SK-N-SH (cell line): ENCODE results near the gene ULK1. TPM values are rescaled to one million over a fixed set of nuclear protein-coding genes. Genes with fewer than 3 reads are reported as not detected.

Experiments used
- CTCF ChIA-PET: fragments of 300-600, 350-600 bp; formaldehyde crosslinking; extraction: SDS; loops from one replicate; lab custom pipeline; 2021; lab: Yijun Ruan, JAX
- POLR2A ChIA-PET: fragments of 350-600 bp; sonication (Branson Sonifier 250); formaldehyde crosslinking; extraction: SDS; loops from one replicate; lab custom pipeline; 2020; ENCODE audit warnings: antibody characterized with exemption, inconsistent platforms; lab: Yijun Ruan, JAX
- DNase-seq: peaks from one replicate; pipeline ENCODE4 v3.0.0; 2012
- H2AFZ ChIP-seq: fragments of 200-600 bp; sonication (generic); 2 replicates; pipeline ENCODE4 v1.8.1; 2016; ENCODE audit warnings: antibody characterized with exemption, mild to moderate bottlenecking, low read depth
- H3F3A ChIP-seq: fragments of 200-600 bp; sonication (generic); replicated peaks from 2 replicates; pipeline ENCODE3; 2016; ENCODE audit warnings: antibody characterized with exemption, mild to moderate bottlenecking; ENCODE audit not compliant: insufficient read depth
- H3K27ac ChIP-seq, 2 experiments: fragments of 200-500 bp in 1 of 2; fragments of 200-600 bp in 1 of 2; sonication (Bioruptor generic) in 1 of 2; sonication (generic), shearing (Covaris generic) in 1 of 2; 2 replicates each; pipeline versions ENCODE4 v1.5.1 to v1.6.1; 2014 to 2016; ENCODE audit warnings: low read depth in 2 of 2, inconsistent platforms in 1 of 2, low read length in 1 of 2, mild to moderate bottlenecking in 1 of 2, mixed read lengths in 1 of 2
- H3K27me3 ChIP-seq: fragments of 200-600 bp; sonication (generic), shearing (Covaris generic); 2 replicates; pipeline ENCODE4 v1.6.1; 2016; ENCODE audit warnings: mixed run types; ENCODE audit not compliant: insufficient read depth
- H3K36me3 ChIP-seq, 2 experiments: fragments of 200-500 bp in 1 of 2; fragments of 200-600 bp in 1 of 2; sonication (Bioruptor generic) in 1 of 2; sonication (generic) in 1 of 2; replicated peaks in 1 of 2; 2 replicates each; pipeline versions ENCODE3 to v1.5.1; 2014 to 2016; ENCODE audit warnings: low read length in 1 of 2, mild to moderate bottlenecking in 1 of 2; ENCODE audit not compliant: insufficient read depth in 2 of 2, control insufficient read depth in 1 of 2
- H3K4me1 ChIP-seq, 2 experiments: fragments of 200-500 bp in 1 of 2; fragments of 200-600 bp in 1 of 2; sonication (Bioruptor generic) in 1 of 2; sonication (generic), shearing (Covaris generic) in 1 of 2; 2 replicates each; pipeline versions ENCODE4 v1.5.1 to v1.6.1; 2014 to 2016; ENCODE audit warnings: low read depth in 1 of 2, low read length in 1 of 2, mixed run types in 1 of 2; ENCODE audit not compliant: insufficient read depth in 2 of 2, control insufficient read depth in 1 of 2
- H3K4me2 ChIP-seq: fragments of 200-600 bp; sonication (generic), shearing (Covaris generic); 2 replicates; pipeline ENCODE4 v1.6.1; 2017; ENCODE audit warnings: mixed run types
- H3K4me3 ChIP-seq, 2 experiments: fragments of 200-500 bp in 1 of 2; fragments of 200-600 bp in 1 of 2; sonication (Bioruptor generic) in 1 of 2; sonication (generic), shearing (Covaris generic) in 1 of 2; 2 replicates each; pipeline versions ENCODE4 v1.5.1 to v1.8.1; 2014 to 2016; ENCODE audit warnings: low read depth in 2 of 2, inconsistent platforms in 1 of 2, low read length in 1 of 2, mild to moderate bottlenecking in 1 of 2, mixed read lengths in 1 of 2, moderate library complexity in 1 of 2
- H3K79me2 ChIP-seq: fragments of 200-600 bp; sonication (generic); 2 replicates; pipeline ENCODE4 v1.8.1; 2017; ENCODE audit warnings: mild to moderate bottlenecking; ENCODE audit not compliant: insufficient read depth
- H3K9ac ChIP-seq: fragments of 200-600 bp; sonication (generic); 2 replicates; pipeline ENCODE4 v1.6.1; 2017; ENCODE audit warnings: mixed run types
- H3K9me2 ChIP-seq: fragments of 200-600 bp; sonication (generic); 2 replicates; pipeline ENCODE4 v1.6.1; 2017; ENCODE audit warnings: mixed run types
- H3K9me3 ChIP-seq: fragments of 200-600 bp; sonication (generic); 2 replicates; pipeline ENCODE4 v1.6.1; 2017; ENCODE audit warnings: mixed run types, mild to moderate bottlenecking, moderate library complexity
- H4K20me1 ChIP-seq: fragments of 200-600 bp; sonication (generic); 2 replicates; pipeline ENCODE4 v1.6.1; 2017; ENCODE audit warnings: mild to moderate bottlenecking, mixed run types; ENCODE audit not compliant: insufficient read depth
- CHD2 ChIP-seq: fragments of 150-350 bp; IDR thresholded peaks from 2 replicates; pipeline ENCODE4 v1.6.1; 2018; ENCODE audit warnings: low read length; ENCODE audit not compliant: partially characterized antibody
- ELF1 ChIP-seq: IDR thresholded peaks from 2 replicates; pipeline ENCODE4 v1.4.0; 2012
- FOXJ3 ChIP-seq: sonication (generic); formaldehyde crosslinking; IDR thresholded peaks from 2 replicates; pipeline ENCODE4 v1.5.1; 2020; ENCODE audit warnings: mild to moderate bottlenecking, missing genetic modification reagents
- FOXM1 ChIP-seq: IDR thresholded peaks from 2 replicates; pipeline ENCODE4 v1.4.0; 2012; ENCODE audit warnings: low read depth, mild to moderate bottlenecking
- GABPA ChIP-seq: IDR thresholded peaks from 2 replicates; pipeline ENCODE4 v1.4.0; 2012; ENCODE audit warnings: low read depth, mild to moderate bottlenecking
- GATA2 ChIP-seq: sonication (generic); formaldehyde crosslinking; IDR thresholded peaks from 2 replicates; pipeline ENCODE4 v1.5.0; 2020; ENCODE audit warnings: mild to moderate bottlenecking, missing genetic modification reagents
- JUND ChIP-seq: IDR thresholded peaks from 2 replicates; pipeline ENCODE4 v1.4.0; 2012
- NRF1 ChIP-seq: IDR thresholded peaks from 2 replicates; pipeline ENCODE4 v1.6.1; 2012; ENCODE audit warnings: low read depth, mild to moderate bottlenecking, low read length
- POLR2AphosphoS5 ChIP-seq: IDR thresholded peaks from 2 replicates; pipeline ENCODE4 v1.6.1; 2012; ENCODE audit warnings: low read depth, low read length
- RFX5 ChIP-seq: IDR thresholded peaks from 2 replicates; pipeline ENCODE4 v1.6.1; 2012; ENCODE audit warnings: mild to moderate bottlenecking, improper control_type of control experiment, low read length
- SIN3A ChIP-seq: IDR thresholded peaks from 2 replicates; pipeline ENCODE4 v1.6.1; 2012; ENCODE audit warnings: low read depth, mild to moderate bottlenecking, low read length, moderate library complexity, borderline replicate concordance
- WGBS: methylation state at CpG from one replicate; pipeline ENCODE4 v1.1.6; 2017; ENCODE audit warnings: low lambda C conversion rate; 5-methylcytosine and 5-hydroxymethylcytosine counted together
- polyA plus RNA-seq, 3 experiments: library from polyadenylated mRNA; depleted of rRNA; stranded (reverse); fragments of >200 nt; gene quantifications; 2 replicates each; pipeline ENCODE4 v1.2.3, GENCODE V29; 2012
- TF ChIP-seq, protein P1 (sequence below): fragments of 200-600 bp; sonication (generic); IDR thresholded peaks from 2 replicates; pipeline ENCODE4 v1.6.1; 2017; ENCODE audit warnings: antibody characterized with exemption, mild to moderate bottlenecking, moderate library complexity
- TF ChIP-seq, protein P2 (sequence below): IDR thresholded peaks from 2 replicates; pipeline ENCODE4 v1.6.1; 2012; ENCODE audit warnings: mild to moderate bottlenecking, low read depth, low read length, moderate library complexity
- TF ChIP-seq, protein P3 (sequence below): IDR thresholded peaks from 2 replicates; pipeline ENCODE4 v1.4.0; 2012; ENCODE audit warnings: low read depth, borderline replicate concordance
- TF ChIP-seq, protein P4 (sequence below): fragments of 150-350 bp; IDR thresholded peaks from 2 replicates; pipeline ENCODE4 v1.6.1; 2016; ENCODE audit warnings: mild to moderate bottlenecking, low read depth, low read length

The ULK1 gene
- polyA plus RNA-seq, 1 of the 3 experiments (the other 2 are of a cell fraction), result 10.7 TPM

DNA sequence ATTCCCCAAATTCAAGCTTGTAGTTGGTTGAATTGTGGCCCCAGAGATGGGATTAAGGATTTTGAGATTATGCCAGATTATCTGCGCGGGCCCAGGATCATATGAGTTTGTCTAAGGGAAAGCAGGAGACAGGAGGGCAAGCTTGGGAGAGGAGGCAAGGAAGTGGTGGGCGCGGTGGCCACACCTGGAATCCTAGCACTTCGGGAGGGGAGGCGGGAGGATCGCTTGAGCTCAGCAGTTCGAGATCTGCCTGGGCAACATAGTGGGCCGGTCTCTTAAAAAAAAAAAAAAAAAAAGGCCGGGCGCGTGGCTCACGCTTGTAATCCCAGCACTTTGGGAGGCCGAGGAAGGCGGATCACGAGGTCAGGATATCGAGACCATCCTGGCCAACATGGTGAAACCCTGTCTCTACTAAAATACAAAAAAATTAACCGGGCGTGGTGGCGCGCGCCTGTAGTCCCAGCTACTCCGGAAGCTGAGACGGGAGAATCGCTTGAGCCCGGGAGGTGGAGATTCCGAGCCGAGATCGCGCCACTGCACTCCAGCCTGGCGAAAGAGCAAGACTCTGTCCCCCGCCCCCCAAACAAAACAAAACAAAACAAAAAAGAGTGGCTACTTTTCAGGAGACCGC, 33.8 kb downstream of the ULK1 start:
- Histone ChIP-seq H3K4me2 (peak overlapping the region; percentile 99), H3F3A (no peaks in the 10 kb centered on the region), H3K4me3 (peak overlapping the region; percentile 57 to 63), H2AFZ (peak overlapping the region; percentile 95; the same call in 1 of the 2 replicates), H3K9me2 (no peaks in the 10 kb centered on the region), H3K9ac (peak overlapping the region; percentile 74), H3K36me3 (peaks cover 12 to 13% of the 10 kb centered on the region in 2 experiments), H3K79me2 (peaks cover 23% of the 10 kb centered on the region), H3K4me1 (peaks cover 3 to 7% of the 10 kb centered on the region in 2 experiments; a peak in 1 of 4 replicates), H4K20me1 (no peaks in the 10 kb centered on the region), H3K9me3 (no peaks in the 10 kb centered on the region), H3K27ac (peak overlapping the region; percentile 35 to 75; a peak in 3 of 4 replicates), H3K27me3 (no peaks in the 10 kb centered on the region)
- TF ChIP-seq, protein P1, sequence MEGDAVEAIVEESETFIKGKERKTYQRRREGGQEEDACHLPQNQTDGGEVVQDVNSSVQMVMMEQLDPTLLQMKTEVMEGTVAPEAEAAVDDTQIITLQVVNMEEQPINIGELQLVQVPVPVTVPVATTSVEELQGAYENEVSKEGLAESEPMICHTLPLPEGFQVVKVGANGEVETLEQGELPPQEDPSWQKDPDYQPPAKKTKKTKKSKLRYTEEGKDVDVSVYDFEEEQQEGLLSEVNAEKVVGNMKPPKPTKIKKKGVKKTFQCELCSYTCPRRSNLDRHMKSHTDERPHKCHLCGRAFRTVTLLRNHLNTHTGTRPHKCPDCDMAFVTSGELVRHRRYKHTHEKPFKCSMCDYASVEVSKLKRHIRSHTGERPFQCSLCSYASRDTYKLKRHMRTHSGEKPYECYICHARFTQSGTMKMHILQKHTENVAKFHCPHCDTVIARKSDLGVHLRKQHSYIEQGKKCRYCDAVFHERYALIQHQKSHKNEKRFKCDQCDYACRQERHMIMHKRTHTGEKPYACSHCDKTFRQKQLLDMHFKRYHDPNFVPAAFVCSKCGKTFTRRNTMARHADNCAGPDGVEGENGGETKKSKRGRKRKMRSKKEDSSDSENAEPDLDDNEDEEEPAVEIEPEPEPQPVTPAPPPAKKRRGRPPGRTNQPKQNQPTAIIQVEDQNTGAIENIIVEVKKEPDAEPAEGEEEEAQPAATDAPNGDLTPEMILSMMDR, result no peak
- no peak for TF ChIP-seq NRF1
- TF ChIP-seq FOXJ3 (CRISPR knock-in tag), result no peak
- TF ChIP-seq CHD2, result no peak
- TF ChIP-seq RFX5, result no peak
- TF ChIP-seq SIN3A, result no peak
- TF ChIP-seq POLR2AphosphoS5, result no peak
- POLR2A ChIA-PET, result no interaction called here
- WGBS, result 69% methylated on average over 33 of the region's 33 CpGs
- DNase-seq, result peak; percentile 10
- CTCF ChIA-PET, result interaction anchor here (1.1 to 3.5 kb wide), 3 partner anchors 15 to 92 kb away, joined by 3 to 17 read pairs (median 12); no protein-coding TSS in a partner anchor

DNA sequence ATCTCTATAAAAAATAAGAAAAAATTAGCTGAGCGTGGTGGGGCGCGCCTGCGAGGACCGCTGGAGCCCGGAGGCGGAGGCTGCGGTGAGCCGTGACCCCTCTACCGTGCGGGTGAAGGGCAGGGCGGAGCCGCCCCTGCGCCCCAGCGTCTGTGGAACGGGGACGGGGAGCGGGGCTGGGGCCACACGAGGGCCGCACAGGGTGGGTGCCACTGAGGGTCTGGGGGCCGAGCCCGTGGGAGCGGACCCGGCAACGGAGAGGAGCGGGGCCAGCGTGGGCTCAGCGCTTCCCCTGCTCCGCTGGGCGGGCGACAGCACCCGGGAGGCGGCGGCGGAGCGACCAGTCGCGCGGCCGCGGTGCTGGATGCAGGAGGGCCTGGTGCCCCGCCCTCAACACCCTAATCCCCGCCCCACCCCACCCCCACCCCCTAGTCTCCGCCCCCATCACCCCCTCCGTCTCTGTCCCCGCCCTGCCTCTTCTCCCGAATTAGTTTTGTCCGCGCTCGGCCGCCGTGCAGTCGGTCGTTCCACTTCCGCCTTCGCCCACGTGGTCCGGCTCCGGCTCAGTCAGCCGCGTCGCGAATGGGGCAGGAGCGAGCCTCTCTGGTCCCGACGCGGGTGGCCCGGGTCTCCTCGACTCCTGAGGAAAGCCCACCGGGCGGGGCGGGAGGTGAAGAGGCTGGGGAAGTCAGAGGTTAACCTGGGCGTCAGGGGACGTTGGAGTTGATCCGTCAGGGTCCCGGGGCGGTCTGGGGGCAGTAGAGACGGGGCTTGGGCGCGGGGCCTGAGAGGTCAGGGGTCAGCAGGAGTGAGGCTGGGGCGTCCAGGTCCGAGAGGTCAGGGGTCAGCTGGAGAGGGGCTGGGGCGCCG, 34.5 kb downstream of the ULK1 start, which contains the start of gene PUS1:
PUS1 (plus strand) TSS at position 566 of the 870 bp plus-strand sequence. CDS start 447 bp downstream, outside the sequence.
- CTCF ChIA-PET, result interaction anchor here (1.1 to 3.5 kb wide), 6 partner anchors 16 to 95 kb away, joined by 3 to 17 read pairs (median 5); partner anchors contain the start of gene EP400
- H3F3A ChIP-seq, result no peaks in the 10 kb centered on the region
- 2% methylated on average over 56 of the region's 84 CpGs for WGBS
- peak; percentile 84 for TF ChIP-seq CHD2
- TF ChIP-seq, protein P2, sequence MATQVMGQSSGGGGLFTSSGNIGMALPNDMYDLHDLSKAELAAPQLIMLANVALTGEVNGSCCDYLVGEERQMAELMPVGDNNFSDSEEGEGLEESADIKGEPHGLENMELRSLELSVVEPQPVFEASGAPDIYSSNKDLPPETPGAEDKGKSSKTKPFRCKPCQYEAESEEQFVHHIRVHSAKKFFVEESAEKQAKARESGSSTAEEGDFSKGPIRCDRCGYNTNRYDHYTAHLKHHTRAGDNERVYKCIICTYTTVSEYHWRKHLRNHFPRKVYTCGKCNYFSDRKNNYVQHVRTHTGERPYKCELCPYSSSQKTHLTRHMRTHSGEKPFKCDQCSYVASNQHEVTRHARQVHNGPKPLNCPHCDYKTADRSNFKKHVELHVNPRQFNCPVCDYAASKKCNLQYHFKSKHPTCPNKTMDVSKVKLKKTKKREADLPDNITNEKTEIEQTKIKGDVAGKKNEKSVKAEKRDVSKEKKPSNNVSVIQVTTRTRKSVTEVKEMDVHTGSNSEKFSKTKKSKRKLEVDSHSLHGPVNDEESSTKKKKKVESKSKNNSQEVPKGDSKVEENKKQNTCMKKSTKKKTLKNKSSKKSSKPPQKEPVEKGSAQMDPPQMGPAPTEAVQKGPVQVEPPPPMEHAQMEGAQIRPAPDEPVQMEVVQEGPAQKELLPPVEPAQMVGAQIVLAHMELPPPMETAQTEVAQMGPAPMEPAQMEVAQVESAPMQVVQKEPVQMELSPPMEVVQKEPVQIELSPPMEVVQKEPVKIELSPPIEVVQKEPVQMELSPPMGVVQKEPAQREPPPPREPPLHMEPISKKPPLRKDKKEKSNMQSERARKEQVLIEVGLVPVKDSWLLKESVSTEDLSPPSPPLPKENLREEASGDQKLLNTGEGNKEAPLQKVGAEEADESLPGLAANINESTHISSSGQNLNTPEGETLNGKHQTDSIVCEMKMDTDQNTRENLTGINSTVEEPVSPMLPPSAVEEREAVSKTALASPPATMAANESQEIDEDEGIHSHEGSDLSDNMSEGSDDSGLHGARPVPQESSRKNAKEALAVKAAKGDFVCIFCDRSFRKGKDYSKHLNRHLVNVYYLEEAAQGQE, result peak; percentile 64; the same call in 1 of the 2 replicates
- TF ChIP-seq, protein P3, sequence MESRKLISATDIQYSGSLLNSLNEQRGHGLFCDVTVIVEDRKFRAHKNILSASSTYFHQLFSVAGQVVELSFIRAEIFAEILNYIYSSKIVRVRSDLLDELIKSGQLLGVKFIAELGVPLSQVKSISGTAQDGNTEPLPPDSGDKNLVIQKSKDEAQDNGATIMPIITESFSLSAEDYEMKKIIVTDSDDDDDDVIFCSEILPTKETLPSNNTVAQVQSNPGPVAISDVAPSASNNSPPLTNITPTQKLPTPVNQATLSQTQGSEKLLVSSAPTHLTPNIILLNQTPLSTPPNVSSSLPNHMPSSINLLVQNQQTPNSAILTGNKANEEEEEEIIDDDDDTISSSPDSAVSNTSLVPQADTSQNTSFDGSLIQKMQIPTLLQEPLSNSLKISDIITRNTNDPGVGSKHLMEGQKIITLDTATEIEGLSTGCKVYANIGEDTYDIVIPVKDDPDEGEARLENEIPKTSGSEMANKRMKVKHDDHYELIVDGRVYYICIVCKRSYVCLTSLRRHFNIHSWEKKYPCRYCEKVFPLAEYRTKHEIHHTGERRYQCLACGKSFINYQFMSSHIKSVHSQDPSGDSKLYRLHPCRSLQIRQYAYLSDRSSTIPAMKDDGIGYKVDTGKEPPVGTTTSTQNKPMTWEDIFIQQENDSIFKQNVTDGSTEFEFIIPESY, result 0 out of 2 replicates have a peak, but pooled peaks have one; percentile 31
- TF ChIP-seq GATA2 (CRISPR knock-in tag), result 0 out of 2 replicates have a peak, but pooled peaks have one; percentile 21
- TF ChIP-seq, protein P4, sequence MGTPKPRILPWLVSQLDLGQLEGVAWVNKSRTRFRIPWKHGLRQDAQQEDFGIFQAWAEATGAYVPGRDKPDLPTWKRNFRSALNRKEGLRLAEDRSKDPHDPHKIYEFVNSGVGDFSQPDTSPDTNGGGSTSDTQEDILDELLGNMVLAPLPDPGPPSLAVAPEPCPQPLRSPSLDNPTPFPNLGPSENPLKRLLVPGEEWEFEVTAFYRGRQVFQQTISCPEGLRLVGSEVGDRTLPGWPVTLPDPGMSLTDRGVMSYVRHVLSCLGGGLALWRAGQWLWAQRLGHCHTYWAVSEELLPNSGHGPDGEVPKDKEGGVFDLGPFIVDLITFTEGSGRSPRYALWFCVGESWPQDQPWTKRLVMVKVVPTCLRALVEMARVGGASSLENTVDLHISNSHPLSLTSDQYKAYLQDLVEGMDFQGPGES, result no peak
- TF ChIP-seq GABPA, result peak; percentile 69
- peak; percentile 99 for TF ChIP-seq ELF1
- TF ChIP-seq POLR2AphosphoS5, result peak; percentile 61
- TF ChIP-seq RFX5, result no peak
- TF ChIP-seq JUND, result no peak
- no peak for TF ChIP-seq FOXM1

More for the DNA sequence above, 34.5 kb downstream of the ULK1 start, which contains the start of gene PUS1:
- Histone ChIP-seq H3K79me2 (peaks cover 23% of the 10 kb centered on the region), H4K20me1 (no peaks in the 10 kb centered on the region), H3K9me2 (no peaks in the 10 kb centered on the region), H3K27me3 (no peaks in the 10 kb centered on the region), H3K36me3 (peaks cover 18 to 21% of the 10 kb centered on the region in 2 experiments), H2AFZ (peak within 1 kb of the TSS; percentile 95; the same call in 1 of the 2 replicates), H3K4me2 (peak within 1 kb of the TSS; percentile 99), H3K27ac (peak within 1 kb of the TSS; percentile 35 to 75; a peak in 3 of 4 replicates), H3K9ac (peak within 1 kb of the TSS; percentile 84), H3K4me1 (peaks cover 3 to 7% of the 10 kb centered on the region in 2 experiments; a peak in 1 of 4 replicates), H3K4me3 (peak within 1 kb of the TSS; percentile 83 to 89), H3K9me3 (no peaks in the 10 kb centered on the region)
- POLR2A ChIA-PET, result no interaction called here
- peak; percentile 100 for DNase-seq
